Neutrophil (primary cell): ENCODE data around the gene TP53I11.
A peak's percentile ranks its signal among the peaks of the same experiment; 100 is the strongest.

Experiments used
- H3K27ac ChIP-seq: fragments of 200-600 bp; sonication (generic); 2 replicates; pipeline ENCODE4 v1.5.1; 2016; ENCODE audit warnings: mild to moderate bottlenecking, moderate library complexity
- H3K27me3 ChIP-seq: fragments of 200-600 bp; sonication (generic); 2 replicates; pipeline ENCODE4 v1.6.0; 2016; ENCODE audit warnings: mild to moderate bottlenecking
- H3K36me3 ChIP-seq: fragments of 200-600 bp; sonication (generic); 2 replicates; pipeline ENCODE4 v1.5.1; 2017
- H3K4me1 ChIP-seq, 2 experiments: fragments of 200-600 bp in 1 of 2; sonication (generic) in 1 of 2; 1 replicate in 1 of 2; 2 replicates in 1 of 2; pipeline versions ENCODE4 v1.5.1 to v1.6.1; 2013 to 2016; ENCODE audit warnings: low read depth in 1 of 2, low read length in 1 of 2, mild to moderate bottlenecking in 1 of 2, moderate library complexity in 1 of 2; ENCODE audit not compliant: control insufficient read depth in 1 of 2, insufficient read depth in 1 of 2
- H3K4me3 ChIP-seq, 2 experiments: fragments of 200-600 bp in 1 of 2; sonication (generic) in 1 of 2; 1 replicate in 1 of 2; 2 replicates in 1 of 2; pipeline ENCODE4 v1.5.1; 2013 to 2016; ENCODE audit warnings: low read depth in 1 of 2, low read length in 1 of 2, mild to moderate bottlenecking in 1 of 2, moderate library complexity in 1 of 2
- H3K9me3 ChIP-seq: fragments of 200-600 bp; sonication (generic); 2 replicates; pipeline ENCODE4 v1.5.1; 2016
- CTCF ChIP-seq: fragments of 200-600 bp; sonication (generic); IDR thresholded peaks from 2 replicates; pipeline ENCODE4 v1.5.1; 2016; ENCODE audit warnings: antibody characterized with exemption

TP53I11 gene

GRCh38 chr11:44962464-44962863 lies 11.8 kb upstream of the TP53I11 start:
- H3K27me3 ChIP-seq, result no peaks in the 10 kb centered on the region
- no peak for TF ChIP-seq CTCF
- H3K36me3 ChIP-seq, result no peaks in the 10 kb centered on the region
- H3K27ac ChIP-seq, result no peak overlapping the region
- H3K9me3 ChIP-seq, result no peaks in the 10 kb centered on the region
- H3K4me3 ChIP-seq, result no peak overlapping the region
- H3K4me1 ChIP-seq, result peaks cover 57% of the 10 kb centered on the region in 2 experiments

GRCh38 chr11:44960200-44960845 lies 9.6 kb upstream of the TP53I11 start:
- Histone ChIP-seq H3K9me3 (no peaks in the 10 kb centered on the region), H3K27me3 (no peaks in the 10 kb centered on the region), H3K4me3 (no peak overlapping the region), H3K36me3 (no peaks in the 10 kb centered on the region), H3K4me1 (peaks cover 67 to 71% of the 10 kb centered on the region in 2 experiments), H3K27ac (no peak overlapping the region)
- TF ChIP-seq CTCF, result no peak

GRCh38 chr11:44959064-44959463 lies 8.4 kb upstream of the TP53I11 start:
- Histone ChIP-seq H3K4me1 (peaks cover 67 to 71% of the 10 kb centered on the region in 2 experiments), H3K9me3 (no peaks in the 10 kb centered on the region), H3K27me3 (no peaks in the 10 kb centered on the region), H3K36me3 (no peaks in the 10 kb centered on the region), H3K4me3 (no peak overlapping the region), H3K27ac (no peak overlapping the region)
- no peak for TF ChIP-seq CTCF

- Histone ChIP-seq H3K4me1 (peaks cover 67 to 71% of the 10 kb centered on the region in 2 experiments), H3K27ac (no peak overlapping the region), H3K36me3 (no peaks in the 10 kb centered on the region), H3K9me3 (no peaks in the 10 kb centered on the region), H3K27me3 (no peaks in the 10 kb centered on the region), H3K4me3 (no peak overlapping the region)
- TF ChIP-seq CTCF, result no peak
Measured at GRCh38 chr11:44957776-44958564, 7.3 kb upstream of the TP53I11 start.

GRCh38 chr11:44957040-44957515 lies 6.4 kb upstream of the TP53I11 start:
- Histone ChIP-seq H3K27me3 (no peaks in the 10 kb centered on the region), H3K4me3 (no peak overlapping the region), H3K4me1 (peaks cover 72 to 76% of the 10 kb centered on the region in 2 experiments), H3K36me3 (no peaks in the 10 kb centered on the region), H3K9me3 (no peaks in the 10 kb centered on the region), H3K27ac (peak overlapping the region; percentile 94)
- no peak for TF ChIP-seq CTCF
